ENCODE results near the gene MT1E.
"Not testable (repeated sequence)": the region's sequence is repeated elsewhere in the genome, so short reads cannot be mapped to it uniquely, and the experiment has no call there.

Gene MT1E

DNA sequence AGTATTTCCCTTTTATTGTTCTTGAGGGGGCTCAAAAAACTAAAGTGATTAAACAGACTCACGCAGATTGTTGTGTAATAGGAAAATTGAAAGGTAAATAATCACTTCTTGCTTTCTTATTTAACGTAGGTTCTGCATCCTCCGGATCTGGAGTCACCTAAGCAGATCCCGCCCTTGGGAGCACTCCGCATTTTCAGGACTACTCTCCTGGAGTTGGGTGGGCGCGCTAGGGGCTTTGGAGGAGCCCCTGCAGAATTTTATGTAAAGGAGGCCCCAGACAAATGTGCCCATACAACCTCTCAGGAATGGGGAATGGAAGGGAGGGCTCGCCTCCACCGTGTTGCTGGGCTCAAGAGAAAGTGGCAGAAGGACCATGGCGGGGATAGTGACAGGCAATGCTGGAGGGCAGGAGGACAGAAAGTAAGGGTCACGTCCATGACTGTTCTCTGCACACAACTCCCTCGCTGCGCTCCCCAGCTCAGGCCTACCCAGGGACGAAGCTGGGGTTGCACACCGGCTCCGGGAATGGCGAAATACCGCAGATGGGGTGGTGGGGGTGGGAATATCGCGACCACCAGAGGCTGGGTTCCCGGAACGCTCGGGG is 8.9 kb upstream of the MT1E start:
- H3K4me3 ChIP-seq (replicated peaks; ENCODE audit: low read depth, low read length) = peak overlapping the region; percentile 45
- DNase-seq (ENCODE audit: extremely low read depth, low read depth) = no peak
- TF ChIP-seq, protein P1, sequence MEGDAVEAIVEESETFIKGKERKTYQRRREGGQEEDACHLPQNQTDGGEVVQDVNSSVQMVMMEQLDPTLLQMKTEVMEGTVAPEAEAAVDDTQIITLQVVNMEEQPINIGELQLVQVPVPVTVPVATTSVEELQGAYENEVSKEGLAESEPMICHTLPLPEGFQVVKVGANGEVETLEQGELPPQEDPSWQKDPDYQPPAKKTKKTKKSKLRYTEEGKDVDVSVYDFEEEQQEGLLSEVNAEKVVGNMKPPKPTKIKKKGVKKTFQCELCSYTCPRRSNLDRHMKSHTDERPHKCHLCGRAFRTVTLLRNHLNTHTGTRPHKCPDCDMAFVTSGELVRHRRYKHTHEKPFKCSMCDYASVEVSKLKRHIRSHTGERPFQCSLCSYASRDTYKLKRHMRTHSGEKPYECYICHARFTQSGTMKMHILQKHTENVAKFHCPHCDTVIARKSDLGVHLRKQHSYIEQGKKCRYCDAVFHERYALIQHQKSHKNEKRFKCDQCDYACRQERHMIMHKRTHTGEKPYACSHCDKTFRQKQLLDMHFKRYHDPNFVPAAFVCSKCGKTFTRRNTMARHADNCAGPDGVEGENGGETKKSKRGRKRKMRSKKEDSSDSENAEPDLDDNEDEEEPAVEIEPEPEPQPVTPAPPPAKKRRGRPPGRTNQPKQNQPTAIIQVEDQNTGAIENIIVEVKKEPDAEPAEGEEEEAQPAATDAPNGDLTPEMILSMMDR (IDR thresholded peaks at IDR 0.05; ENCODE audit: low read depth, low read length, missing control alignments) = no peak

DNA sequence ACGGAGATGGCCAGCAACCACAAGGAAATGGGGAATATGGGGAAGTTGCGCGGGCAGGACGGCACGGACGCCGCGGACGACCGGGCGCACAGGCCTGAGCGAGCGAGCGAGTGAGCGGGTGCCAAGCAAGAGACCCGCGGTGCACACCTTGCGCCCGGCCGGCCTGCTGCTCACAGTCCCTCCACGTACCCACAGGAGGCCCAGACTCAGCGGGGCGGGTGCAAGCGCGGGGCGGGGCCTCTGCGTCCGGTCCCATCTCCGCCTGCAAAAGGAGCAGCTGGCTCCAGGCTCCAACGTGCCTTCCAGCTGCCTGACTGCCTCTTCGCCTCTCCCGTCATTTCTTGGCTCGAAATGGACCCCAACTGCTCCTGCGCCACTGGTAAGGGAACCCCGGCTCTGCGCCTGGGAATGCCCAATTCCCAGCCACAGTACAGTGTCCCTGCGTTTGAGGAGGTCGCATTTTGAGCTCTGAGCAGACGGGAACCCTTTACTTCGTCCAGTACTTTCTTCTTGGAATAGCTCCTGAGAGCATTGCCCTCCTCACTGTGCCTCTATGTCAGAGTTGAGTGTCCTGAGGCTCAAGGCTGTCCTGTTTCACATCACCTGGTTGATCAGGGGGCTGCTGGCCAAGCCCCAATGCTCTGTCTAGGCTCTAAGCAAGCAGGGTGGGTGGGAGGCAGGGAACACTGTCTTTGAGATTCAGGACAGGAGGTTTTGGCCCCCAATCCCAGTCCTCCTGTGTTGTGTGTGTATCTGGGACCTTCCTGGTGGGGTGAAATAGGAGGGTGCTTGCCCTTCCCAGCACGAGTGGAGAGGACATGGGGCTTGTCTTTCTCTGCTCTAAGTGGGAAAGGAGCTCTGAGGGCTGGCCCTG is 8.1 kb upstream of the MT1E start:
- H3K4me3 ChIP-seq (replicated peaks; ENCODE audit: low read depth, low read length) = peak overlapping the region; percentile 45
- TF ChIP-seq, protein P1 (IDR thresholded peaks at IDR 0.05; ENCODE audit: low read depth, low read length, missing control alignments) = no peak
- no peak for DNase-seq (ENCODE audit: extremely low read depth, low read depth)

DNA sequence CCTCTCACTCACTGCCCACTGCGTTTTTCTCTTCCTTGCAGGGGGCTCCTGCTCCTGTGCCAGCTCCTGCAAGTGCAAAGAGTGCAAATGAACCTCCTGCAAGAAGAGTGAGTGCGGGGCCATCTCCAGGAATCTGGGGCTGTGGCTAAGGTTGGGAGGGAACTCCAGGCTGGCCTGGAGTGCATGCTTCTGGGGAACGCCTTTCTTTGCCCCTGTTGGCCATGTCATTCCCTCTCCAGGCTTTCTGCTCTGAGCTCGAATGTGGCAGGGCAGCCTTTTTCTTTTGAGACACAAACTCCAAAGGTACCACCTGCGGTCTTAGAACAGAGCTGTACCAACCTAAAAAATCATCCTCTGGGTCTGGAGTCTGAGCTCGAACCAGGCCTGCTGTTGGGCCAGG is 7.4 kb upstream of the MT1E start:
- H3K4me3 ChIP-seq (replicated peaks; ENCODE audit: low read depth, low read length) = peak overlapping the region; percentile 45
- TF ChIP-seq, protein P1 (IDR thresholded peaks at IDR 0.05; ENCODE audit: low read depth, low read length, missing control alignments) = no peak
- no peak for DNase-seq (ENCODE audit: extremely low read depth, low read depth)

DNA sequence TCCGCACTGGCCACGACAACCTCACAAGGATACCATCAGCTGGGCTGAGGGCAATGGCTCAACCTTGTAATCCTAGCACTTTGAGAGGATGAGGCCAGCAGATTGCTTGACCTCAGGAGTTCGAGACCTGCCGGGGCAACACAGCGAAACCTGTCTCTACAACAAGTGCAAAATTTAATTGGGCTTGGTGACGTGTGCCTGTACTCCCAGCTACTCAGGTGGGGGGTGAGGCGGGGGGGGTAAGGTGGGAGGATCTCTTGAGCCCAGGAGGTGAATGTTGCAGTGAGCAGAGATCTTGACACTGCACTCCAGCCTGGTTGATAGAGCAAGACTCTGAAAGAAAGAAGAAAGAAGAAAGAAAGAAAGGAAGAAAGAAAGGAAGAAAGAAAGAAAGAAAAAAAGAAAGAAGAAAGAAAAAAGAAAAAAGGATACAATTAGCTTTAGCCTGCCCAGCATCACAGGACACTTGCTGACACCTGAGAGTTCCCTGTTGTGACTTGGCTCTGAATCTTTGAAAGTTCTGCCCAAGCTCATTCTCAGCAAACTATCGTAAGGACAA is 5.2 kb upstream of the MT1E start:
- DNase-seq (ENCODE audit: extremely low read depth, low read depth) = no peak
- TF ChIP-seq, protein P1 (IDR thresholded peaks at IDR 0.05; ENCODE audit: low read depth, low read length, missing control alignments) = no peak
- no peak overlapping the region for H3K4me3 ChIP-seq (replicated peaks; ENCODE audit: low read depth, low read length)

DNA sequence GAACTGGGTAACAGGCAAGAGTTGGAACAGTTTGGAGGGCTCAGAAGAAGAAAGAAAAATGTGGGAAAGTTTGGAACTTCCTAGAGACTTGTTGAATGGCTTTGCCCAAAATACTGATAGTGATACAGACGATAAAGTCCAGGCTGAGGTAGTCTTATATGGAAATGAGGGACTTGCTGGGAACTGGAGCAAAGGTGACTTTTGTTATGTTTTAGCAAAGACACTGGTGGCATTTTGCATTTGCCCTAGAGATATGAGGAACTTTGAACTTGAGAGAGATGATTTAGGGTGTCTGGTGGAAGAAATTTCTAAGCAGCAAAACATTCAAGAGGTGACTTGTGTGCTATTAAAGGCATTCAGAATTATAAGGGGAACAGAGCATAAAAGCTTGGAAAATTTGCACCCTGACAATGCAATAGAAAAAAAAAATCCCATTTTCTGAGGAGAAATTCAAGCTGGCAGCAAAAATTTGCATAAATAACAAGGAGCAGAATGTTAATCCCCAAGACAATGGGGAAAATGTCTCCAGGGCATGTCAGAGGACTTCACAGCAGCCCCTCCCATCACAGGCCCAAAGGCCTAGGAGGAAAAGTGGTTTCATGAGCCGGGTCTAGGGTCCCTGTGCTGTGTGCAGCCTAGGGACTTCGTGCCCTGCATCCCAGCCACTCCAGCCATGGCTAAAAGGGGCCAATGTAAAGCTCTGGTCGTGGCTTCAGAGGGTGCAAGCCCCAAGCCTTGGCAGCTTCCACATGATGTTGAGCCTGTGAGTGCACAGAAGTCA is 3.7 kb upstream of the MT1E start:
- DNase-seq (ENCODE audit: extremely low read depth, low read depth); H3K4me3 ChIP-seq (replicated peaks; ENCODE audit: low read depth, low read length): not testable (repeated sequence)

DNA sequence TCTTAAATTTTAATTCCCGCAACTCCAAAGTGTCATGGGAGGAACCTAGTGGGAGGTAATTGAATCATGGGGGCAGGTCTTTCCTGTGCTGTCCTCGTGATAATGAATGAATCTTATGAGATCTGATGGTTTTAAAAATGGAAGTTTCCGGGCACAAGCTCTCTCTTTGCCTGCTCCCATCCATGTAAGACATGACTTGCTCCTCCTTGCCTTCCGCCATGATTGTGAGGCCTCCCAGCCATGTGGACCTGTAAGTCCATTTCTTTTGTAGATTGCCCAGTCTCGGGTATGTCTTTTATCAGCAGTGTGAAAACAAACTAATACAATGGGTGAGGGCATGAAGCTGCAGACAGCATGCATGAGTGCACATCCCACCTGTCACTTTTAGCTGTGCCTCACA is 2.4 kb upstream of the MT1E start:
- DNase-seq (ENCODE audit: extremely low read depth, low read depth); H3K4me3 ChIP-seq (replicated peaks; ENCODE audit: low read depth, low read length): not testable (repeated sequence)

DNA sequence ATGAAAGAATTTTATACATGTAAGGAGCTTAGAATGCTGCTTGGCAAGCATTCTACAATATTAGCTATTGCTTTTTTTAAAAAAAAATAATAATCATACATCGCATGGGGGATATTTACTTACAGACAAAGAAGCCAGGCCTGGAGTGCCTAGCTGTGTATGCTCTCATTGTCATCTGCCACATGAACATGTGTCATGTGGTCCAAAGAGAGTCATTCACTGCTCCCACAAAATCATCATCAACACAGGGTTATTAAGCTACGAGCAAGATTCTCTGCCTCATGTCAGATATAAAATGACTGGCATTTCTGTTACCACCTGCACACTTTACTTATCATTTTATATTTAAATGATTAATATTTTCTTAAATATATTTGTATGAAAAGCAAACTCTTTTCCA is 1.9 kb upstream of the MT1E start:
- TF ChIP-seq, protein P1 (IDR thresholded peaks at IDR 0.05; ENCODE audit: low read depth, low read length, missing control alignments) = no peak
- no peak for DNase-seq (ENCODE audit: extremely low read depth, low read depth)
- H3K4me3 ChIP-seq (replicated peaks; ENCODE audit: low read depth, low read length) = no peak overlapping the region

Data from HFF-Myc (cell line).